ENCODE measurements around the gene RNU1-4.
"Not testable (repeated sequence)": the region's sequence is repeated elsewhere in the genome, so short reads cannot be mapped to it uniquely, and the experiment has no call there.

DNA sequence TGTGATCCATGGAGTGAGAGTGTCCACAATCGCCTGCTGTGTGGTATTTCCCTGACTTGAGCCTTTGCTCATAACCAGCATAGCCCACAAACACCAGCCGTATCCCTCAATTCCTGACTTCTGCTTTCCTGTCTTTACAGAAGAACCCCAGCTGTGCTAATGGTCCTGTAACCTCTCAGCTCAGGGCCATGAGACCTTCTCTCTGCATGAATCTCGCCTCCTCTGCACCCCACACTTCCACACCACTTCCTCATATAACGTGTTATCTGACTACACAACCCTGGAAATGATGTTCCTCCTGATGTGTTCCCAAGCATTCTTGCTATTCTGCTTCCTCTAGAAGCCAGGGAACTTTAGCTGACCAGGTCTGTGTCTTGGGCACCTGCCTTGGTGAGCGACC, 41.3 kb downstream of the RNU1-4 start:
- TF ChIP-seq, protein P1, sequence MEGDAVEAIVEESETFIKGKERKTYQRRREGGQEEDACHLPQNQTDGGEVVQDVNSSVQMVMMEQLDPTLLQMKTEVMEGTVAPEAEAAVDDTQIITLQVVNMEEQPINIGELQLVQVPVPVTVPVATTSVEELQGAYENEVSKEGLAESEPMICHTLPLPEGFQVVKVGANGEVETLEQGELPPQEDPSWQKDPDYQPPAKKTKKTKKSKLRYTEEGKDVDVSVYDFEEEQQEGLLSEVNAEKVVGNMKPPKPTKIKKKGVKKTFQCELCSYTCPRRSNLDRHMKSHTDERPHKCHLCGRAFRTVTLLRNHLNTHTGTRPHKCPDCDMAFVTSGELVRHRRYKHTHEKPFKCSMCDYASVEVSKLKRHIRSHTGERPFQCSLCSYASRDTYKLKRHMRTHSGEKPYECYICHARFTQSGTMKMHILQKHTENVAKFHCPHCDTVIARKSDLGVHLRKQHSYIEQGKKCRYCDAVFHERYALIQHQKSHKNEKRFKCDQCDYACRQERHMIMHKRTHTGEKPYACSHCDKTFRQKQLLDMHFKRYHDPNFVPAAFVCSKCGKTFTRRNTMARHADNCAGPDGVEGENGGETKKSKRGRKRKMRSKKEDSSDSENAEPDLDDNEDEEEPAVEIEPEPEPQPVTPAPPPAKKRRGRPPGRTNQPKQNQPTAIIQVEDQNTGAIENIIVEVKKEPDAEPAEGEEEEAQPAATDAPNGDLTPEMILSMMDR (IDR thresholded peaks at IDR 0.05; ENCODE audit: low read depth, low read length): not testable (repeated sequence)
- not testable (repeated sequence) for TF ChIP-seq EZH2phosphoT487 (IDR thresholded peaks at IDR 0.05; ENCODE audit: low read depth)

Data from OCI-LY3 (cell line).